SK-N-SH (cell line): Measurements from ENCODE around the gene HBZ. TPM values are rescaled to one million over a fixed set of nuclear protein-coding genes. Genes with fewer than 3 reads are reported as not detected.

Experiments
- CTCF ChIA-PET: fragments of 300-600, 350-600 bp; formaldehyde crosslinking; extraction: SDS; loops from one replicate; lab custom pipeline; 2021; lab: Yijun Ruan, JAX
- POLR2A ChIA-PET: fragments of 350-600 bp; sonication (Branson Sonifier 250); formaldehyde crosslinking; extraction: SDS; loops from one replicate; lab custom pipeline; 2020; ENCODE audit warnings: antibody characterized with exemption, inconsistent platforms; lab: Yijun Ruan, JAX
- DNase-seq: peaks from one replicate; pipeline ENCODE4 v3.0.0; 2012
- H2AFZ ChIP-seq: fragments of 200-600 bp; sonication (generic); 2 replicates; pipeline ENCODE4 v1.8.1; 2016; ENCODE audit warnings: antibody characterized with exemption, mild to moderate bottlenecking, low read depth
- H3F3A ChIP-seq: fragments of 200-600 bp; sonication (generic); replicated peaks from 2 replicates; pipeline ENCODE3; 2016; ENCODE audit warnings: antibody characterized with exemption, mild to moderate bottlenecking; ENCODE audit not compliant: insufficient read depth
- H3K27ac ChIP-seq, 2 experiments: fragments of 200-500 bp in 1 of 2; fragments of 200-600 bp in 1 of 2; sonication (Bioruptor generic) in 1 of 2; sonication (generic), shearing (Covaris generic) in 1 of 2; 2 replicates each; pipeline versions ENCODE4 v1.5.1 to v1.6.1; 2014 to 2016; ENCODE audit warnings: low read depth in 2 of 2, inconsistent platforms in 1 of 2, low read length in 1 of 2, mild to moderate bottlenecking in 1 of 2, mixed read lengths in 1 of 2
- H3K27me3 ChIP-seq: fragments of 200-600 bp; sonication (generic), shearing (Covaris generic); 2 replicates; pipeline ENCODE4 v1.6.1; 2016; ENCODE audit warnings: mixed run types; ENCODE audit not compliant: insufficient read depth
- H3K36me3 ChIP-seq, 2 experiments: fragments of 200-500 bp in 1 of 2; fragments of 200-600 bp in 1 of 2; sonication (Bioruptor generic) in 1 of 2; sonication (generic) in 1 of 2; replicated peaks in 1 of 2; 2 replicates each; pipeline versions ENCODE3 to v1.5.1; 2014 to 2016; ENCODE audit warnings: low read length in 1 of 2, mild to moderate bottlenecking in 1 of 2; ENCODE audit not compliant: insufficient read depth in 2 of 2, control insufficient read depth in 1 of 2
- H3K4me1 ChIP-seq, 2 experiments: fragments of 200-500 bp in 1 of 2; fragments of 200-600 bp in 1 of 2; sonication (Bioruptor generic) in 1 of 2; sonication (generic), shearing (Covaris generic) in 1 of 2; 2 replicates each; pipeline versions ENCODE4 v1.5.1 to v1.6.1; 2014 to 2016; ENCODE audit warnings: low read depth in 1 of 2, low read length in 1 of 2, mixed run types in 1 of 2; ENCODE audit not compliant: insufficient read depth in 2 of 2, control insufficient read depth in 1 of 2
- H3K4me2 ChIP-seq: fragments of 200-600 bp; sonication (generic), shearing (Covaris generic); 2 replicates; pipeline ENCODE4 v1.6.1; 2017; ENCODE audit warnings: mixed run types
- H3K4me3 ChIP-seq, 2 experiments: fragments of 200-500 bp in 1 of 2; fragments of 200-600 bp in 1 of 2; sonication (Bioruptor generic) in 1 of 2; sonication (generic), shearing (Covaris generic) in 1 of 2; 2 replicates each; pipeline versions ENCODE4 v1.5.1 to v1.8.1; 2014 to 2016; ENCODE audit warnings: low read depth in 2 of 2, inconsistent platforms in 1 of 2, low read length in 1 of 2, mild to moderate bottlenecking in 1 of 2, mixed read lengths in 1 of 2, moderate library complexity in 1 of 2
- H3K79me2 ChIP-seq: fragments of 200-600 bp; sonication (generic); 2 replicates; pipeline ENCODE4 v1.8.1; 2017; ENCODE audit warnings: mild to moderate bottlenecking; ENCODE audit not compliant: insufficient read depth
- H3K9ac ChIP-seq: fragments of 200-600 bp; sonication (generic); 2 replicates; pipeline ENCODE4 v1.6.1; 2017; ENCODE audit warnings: mixed run types
- H3K9me2 ChIP-seq: fragments of 200-600 bp; sonication (generic); 2 replicates; pipeline ENCODE4 v1.6.1; 2017; ENCODE audit warnings: mixed run types
- H3K9me3 ChIP-seq: fragments of 200-600 bp; sonication (generic); 2 replicates; pipeline ENCODE4 v1.6.1; 2017; ENCODE audit warnings: mixed run types, mild to moderate bottlenecking, moderate library complexity
- H4K20me1 ChIP-seq: fragments of 200-600 bp; sonication (generic); 2 replicates; pipeline ENCODE4 v1.6.1; 2017; ENCODE audit warnings: mild to moderate bottlenecking, mixed run types; ENCODE audit not compliant: insufficient read depth
- CHD2 ChIP-seq: fragments of 150-350 bp; IDR thresholded peaks from 2 replicates; pipeline ENCODE4 v1.6.1; 2018; ENCODE audit warnings: low read length; ENCODE audit not compliant: partially characterized antibody
- EP300 ChIP-seq, 2 experiments: IDR thresholded peaks; 2 replicates each; pipeline versions ENCODE4 v1.4.0 to v1.6.1; 2012; ENCODE audit warnings: borderline replicate concordance in 1 of 2, low read depth in 1 of 2, low read length in 1 of 2
- GABPA ChIP-seq: IDR thresholded peaks from 2 replicates; pipeline ENCODE4 v1.4.0; 2012; ENCODE audit warnings: low read depth, mild to moderate bottlenecking
- JUND ChIP-seq: IDR thresholded peaks from 2 replicates; pipeline ENCODE4 v1.4.0; 2012
- MEF2A ChIP-seq: IDR thresholded peaks from 2 replicates; pipeline ENCODE4 v1.4.0; 2012; ENCODE audit warnings: low read depth, borderline replicate concordance
- NFIC ChIP-seq: IDR thresholded peaks from 2 replicates; pipeline ENCODE4 v1.4.0; 2012; ENCODE audit warnings: borderline replicate concordance
- NRF1 ChIP-seq: IDR thresholded peaks from 2 replicates; pipeline ENCODE4 v1.6.1; 2012; ENCODE audit warnings: low read depth, mild to moderate bottlenecking, low read length
- RAD21 ChIP-seq: IDR thresholded peaks from 2 replicates; pipeline ENCODE4 v1.6.1; 2012; ENCODE audit warnings: mild to moderate bottlenecking, low read length
- RFX5 ChIP-seq: IDR thresholded peaks from 2 replicates; pipeline ENCODE4 v1.6.1; 2012; ENCODE audit warnings: mild to moderate bottlenecking, improper control_type of control experiment, low read length
- SIN3A ChIP-seq: IDR thresholded peaks from 2 replicates; pipeline ENCODE4 v1.6.1; 2012; ENCODE audit warnings: low read depth, mild to moderate bottlenecking, low read length, moderate library complexity, borderline replicate concordance
- SMC3 ChIP-seq: IDR thresholded peaks from 2 replicates; pipeline ENCODE4 v1.6.1; 2012; ENCODE audit warnings: low read depth, low read length, improper control_type of control experiment
- WGBS: methylation state at CpG from one replicate; pipeline ENCODE4 v1.1.6; 2017; ENCODE audit warnings: low lambda C conversion rate; 5-methylcytosine and 5-hydroxymethylcytosine counted together
- polyA plus RNA-seq, 3 experiments: library from polyadenylated mRNA; depleted of rRNA; stranded (reverse); fragments of >200 nt; gene quantifications; 2 replicates each; pipeline ENCODE4 v1.2.3, GENCODE V29; 2012
- TF ChIP-seq, protein P1 (sequence below): fragments of 200-600 bp; sonication (generic); IDR thresholded peaks from 2 replicates; pipeline ENCODE4 v1.6.1; 2017; ENCODE audit warnings: antibody characterized with exemption, mild to moderate bottlenecking, moderate library complexity

Gene HBZ
- polyA plus RNA-seq, 1 of the 3 experiments (the other 2 are of a cell fraction) = not detected

- POLR2A ChIA-PET = no interaction called here
- WGBS = 80% methylated on average over 12 of the region's 19 CpGs
These were observed 34.8 kb upstream of the HBZ start for GRCh38 chr16:117379-118365.

DNA sequence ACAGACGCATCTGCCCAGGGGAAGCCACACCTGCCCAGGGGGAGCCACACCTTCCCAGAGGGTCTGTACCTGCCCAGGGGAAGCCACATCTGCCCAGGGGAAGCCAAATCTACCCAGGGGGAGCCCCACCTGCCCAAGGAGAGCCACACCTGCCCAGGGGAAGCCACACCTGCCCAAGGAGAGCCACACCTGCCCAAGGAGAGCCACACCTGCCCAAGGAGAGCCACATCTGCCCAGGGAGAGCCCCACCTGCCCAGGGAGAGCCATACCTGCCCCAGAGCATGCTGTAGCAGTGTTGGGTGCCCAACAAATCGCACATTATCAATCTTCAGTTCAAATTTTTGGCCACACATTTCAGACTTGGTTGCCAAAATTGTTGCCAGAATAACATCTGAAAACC, 33.6 kb upstream of the HBZ start:
- no peak for DNase-seq
- CTCF ChIA-PET = interaction anchor here (0.8 to 6.0 kb wide), 12 partner anchors 11 to 244 kb away, joined by 3 to 88 read pairs (median 12); partner anchors contain the start of genes MPG and NPRL3
- Histone ChIP-seq H3K27me3 (no peaks in the 10 kb centered on the region), H3K9ac (no peak overlapping the region), H3K4me3 (no peak overlapping the region), H3K4me2 (no peak overlapping the region), H3K36me3 (peaks cover 3% of the 10 kb centered on the region in 2 experiments), H3K4me1 (peaks cover 3 to 6% of the 10 kb centered on the region in 2 experiments; a peak in 3 of 4 replicates), H3K27ac (no peak overlapping the region), H3F3A (no peaks in the 10 kb centered on the region), H2AFZ (no peak overlapping the region), H3K79me2 (no peaks in the 10 kb centered on the region), H4K20me1 (peaks cover 5% of the 10 kb centered on the region), H3K9me2 (no peaks in the 10 kb centered on the region), H3K9me3 (no peaks in the 10 kb centered on the region)
- POLR2A ChIA-PET = no interaction called here
- 93% methylated on average over 1 of the region's 2 CpGs for WGBS
- TF ChIP-seq CHD2 (no peak), JUND (no peak), EP300 (IDR thresholded peaks at IDR 0.05; ENCODE audit: borderline replicate concordance in 1 of 2, low read depth in 1 of 2, low read length in 1 of 2) (no peak), RFX5 (no peak), GABPA (no peak), NRF1 (no peak)

More at GRCh38 chr16:117379-118365, 34.8 kb upstream of the HBZ start:
- TF ChIP-seq SMC3 = peak; percentile 72
- peak; percentile 62 for TF ChIP-seq RAD21
- TF ChIP-seq, protein P1, sequence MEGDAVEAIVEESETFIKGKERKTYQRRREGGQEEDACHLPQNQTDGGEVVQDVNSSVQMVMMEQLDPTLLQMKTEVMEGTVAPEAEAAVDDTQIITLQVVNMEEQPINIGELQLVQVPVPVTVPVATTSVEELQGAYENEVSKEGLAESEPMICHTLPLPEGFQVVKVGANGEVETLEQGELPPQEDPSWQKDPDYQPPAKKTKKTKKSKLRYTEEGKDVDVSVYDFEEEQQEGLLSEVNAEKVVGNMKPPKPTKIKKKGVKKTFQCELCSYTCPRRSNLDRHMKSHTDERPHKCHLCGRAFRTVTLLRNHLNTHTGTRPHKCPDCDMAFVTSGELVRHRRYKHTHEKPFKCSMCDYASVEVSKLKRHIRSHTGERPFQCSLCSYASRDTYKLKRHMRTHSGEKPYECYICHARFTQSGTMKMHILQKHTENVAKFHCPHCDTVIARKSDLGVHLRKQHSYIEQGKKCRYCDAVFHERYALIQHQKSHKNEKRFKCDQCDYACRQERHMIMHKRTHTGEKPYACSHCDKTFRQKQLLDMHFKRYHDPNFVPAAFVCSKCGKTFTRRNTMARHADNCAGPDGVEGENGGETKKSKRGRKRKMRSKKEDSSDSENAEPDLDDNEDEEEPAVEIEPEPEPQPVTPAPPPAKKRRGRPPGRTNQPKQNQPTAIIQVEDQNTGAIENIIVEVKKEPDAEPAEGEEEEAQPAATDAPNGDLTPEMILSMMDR = peak; percentile 74
- no peak for TF ChIP-seq MEF2A
- TF ChIP-seq NFIC = peak; percentile 32; the same call in 1 of the 2 replicates
- no peak for TF ChIP-seq SIN3A
- no peaks in the 10 kb centered on the region for H3K79me2 ChIP-seq
- no peaks in the 10 kb centered on the region for H3K27me3 ChIP-seq
- peak; percentile 87 for DNase-seq
- no peaks in the 10 kb centered on the region for H3K9me3 ChIP-seq
- peaks cover 6 to 14% of the 10 kb centered on the region in 2 experiments; a peak in 3 of 4 replicates for H3K4me1 ChIP-seq
- H3K9me2 ChIP-seq = no peaks in the 10 kb centered on the region
- CTCF ChIA-PET = interaction anchor here (0.6 to 6.0 kb wide), 29 partner anchors 9 to 269 kb away, joined by 3 to 88 read pairs (median 4); partner anchors contain the start of genes HBM, MPG and NPRL3
- H3K27ac ChIP-seq = no peak overlapping the region
- peaks cover 11% of the 10 kb centered on the region for H4K20me1 ChIP-seq
- no peak overlapping the region for H3K9ac ChIP-seq
- H3F3A ChIP-seq = no peaks in the 10 kb centered on the region
- no peak overlapping the region for H3K4me3 ChIP-seq
- no peak overlapping the region for H2AFZ ChIP-seq
- H3K4me2 ChIP-seq = no peak overlapping the region
- H3K36me3 ChIP-seq = peaks cover 3 to 5% of the 10 kb centered on the region in 2 experiments
